CD4-positive, alpha-beta T cell (primary cell): ENCODE results near the gene CASP10. TPM values are rescaled to one million over a fixed set of nuclear protein-coding genes. Genes with fewer than 3 reads are reported as not detected.

Source experiments
- ATAC-seq: fragments of 200-7000 bp; cut with Tn5 transposase; one replicate; pipeline ENCODE4 v1.10.0; 2022; ENCODE audit warnings: mild to moderate bottlenecking; ENCODE audit not compliant: poor library complexity
- CTCF ChIA-PET: fragments of 350-600 bp; sonication (Branson Sonifier 250); formaldehyde crosslinking; loops from one replicate; lab custom pipeline; 2021; ENCODE audit warnings: antibody characterized with exemption, inconsistent platforms; lab: Charles Lee
- POLR2A ChIA-PET: fragments of 350-600 bp; sonication (Branson Sonifier 250); formaldehyde crosslinking; loops from one replicate; lab custom pipeline; 2021; ENCODE audit warnings: antibody characterized with exemption, inconsistent platforms; lab: Charles Lee
- DNase-seq, 14 experiments: peaks; one replicate each; pipeline ENCODE4 v3.0.0-alpha.2; 2013 to 2020; ENCODE audit warnings: mixed read lengths in 2 of 14
- H3K27ac ChIP-seq, 2 donors: one replicate each; pipeline versions ENCODE4 v1.5.1 to v1.7.0; 2013; ENCODE audit warnings: low read length in 2 of 2, low read depth in 1 of 2, mild to moderate bottlenecking in 1 of 2
- H3K27me3 ChIP-seq, 2 experiments: 1 replicate in 1 of 2; 2 replicates in 1 of 2; pipeline versions ENCODE4 v1.6.1 to v1.7.0; 2013; ENCODE audit warnings: low read length in 2 of 2, control low read depth in 1 of 2, mild to moderate bottlenecking in 1 of 2, moderate library complexity in 1 of 2; ENCODE audit not compliant: insufficient read depth in 2 of 2, control insufficient read depth in 1 of 2
- H3K36me3 ChIP-seq: one replicate; pipeline ENCODE4 v1.6.1; 2013; ENCODE audit warnings: low read length, control low read depth; ENCODE audit not compliant: insufficient read depth
- H3K4me1 ChIP-seq: one replicate; pipeline ENCODE4 v1.6.1; 2013; ENCODE audit warnings: low read length, control low read depth; ENCODE audit not compliant: insufficient read depth
- H3K4me3 ChIP-seq: one replicate; pipeline ENCODE4 v1.5.1; 2013; ENCODE audit warnings: mild to moderate bottlenecking, low read length, moderate library complexity
- H3K9me3 ChIP-seq, 2 experiments: 1 replicate in 1 of 2; 2 replicates in 1 of 2; pipeline versions ENCODE4 v1.6.1 to v1.7.0; 2013; ENCODE audit warnings: low read length in 2 of 2, mild to moderate bottlenecking in 2 of 2, control low read depth in 1 of 2, moderate library complexity in 1 of 2; ENCODE audit not compliant: control insufficient read depth in 1 of 2, insufficient read depth in 1 of 2
- H3K27ac Mint-ChIP-seq: one replicate; pipeline ENCODE4 v1.8.0; 2020; ENCODE audit warnings: mixed read lengths
- H3K27me3 Mint-ChIP-seq: one replicate; pipeline ENCODE4 v1.8.0; 2021; ENCODE audit warnings: mixed read lengths
- H3K36me3 Mint-ChIP-seq: one replicate; pipeline ENCODE4 v1.8.0; 2021; ENCODE audit warnings: low read depth, mixed read lengths
- H3K4me1 Mint-ChIP-seq: one replicate; pipeline ENCODE4 v1.8.0; 2021; ENCODE audit warnings: low read depth, mixed read lengths
- H3K4me3 Mint-ChIP-seq: one replicate; pipeline ENCODE4 v1.8.0; 2020; ENCODE audit warnings: mild to moderate bottlenecking, mixed read lengths
- H3K9me3 Mint-ChIP-seq: one replicate; pipeline ENCODE4 v1.8.0; 2020; ENCODE audit warnings: mixed read lengths
- CTCF ChIP-seq: fragments of 200-600 bp; IDR thresholded peaks from one replicate; pipeline ENCODE4 v1.8.0; 2022; ENCODE audit warnings: antibody characterized with exemption, mild to moderate bottlenecking
- intact Hi-C, 2 experiments: fragments of 100-400 bp; cut with DNase I in 1 of 2; cut with micrococcal nuclease in 1 of 2; formaldehyde crosslinking; loops; one replicate each; pipeline versions ENCODE4 v1.15.1 to v1.9.0; 2023 to 2025; cut with DNase I, micrococcal nuclease
- total RNA-seq, 174 experiments: library from RNA in 2 of 174; stranded (reverse) in 2 of 174; gene quantifications; one replicate each; pipeline ENCODE4 v1.2.3 and lab custom pipeline; 2021 to 2026

CASP10 gene
- total RNA-seq, 2 experiments from 2014 or later = 12.6 to 13.7 TPM

GRCh38 chr2:201195331-201195730 is 12.4 kb downstream of the CASP10 start:
- Histone ChIP-seq H3K4me3 (no peak overlapping the region), H3K9me3 (no peaks in the 10 kb centered on the region), H3K27ac (peak overlapping the region; percentile 38 to 50), H3K27me3 (no peaks in the 10 kb centered on the region), H3K36me3 (peaks cover 55% of the 10 kb centered on the region), H3K4me1 (peaks cover 51% of the 10 kb centered on the region)
- H3K27me3 Mint-ChIP-seq = no peaks in the 10 kb centered on the region
- no peak for DNase-seq
- ChIA-PET POLR2A (interaction anchor here (0.9 to 2.6 kb wide), 10 partner anchors 12 to 1440 kb away, joined by 3 to 21 read pairs (median 5); partner anchors contain the start of genes CASP10, CFLAR, FAM117B and NIF3L1), CTCF (interaction anchor here (1.2 to 6.4 kb wide), 3 partner anchors 12 to 37 kb away, joined by 5 to 50 read pairs (median 26); partner anchors contain the start of gene CASP10)
- intact Hi-C loops = no loop called here
- H3K27ac Mint-ChIP-seq = peak overlapping the region; percentile 91
- TF ChIP-seq CTCF = no peak
- no peaks in the 10 kb centered on the region for H3K9me3 Mint-ChIP-seq
- H3K4me3 Mint-ChIP-seq = peak overlapping the region; percentile 62
- peaks cover 81% of the 10 kb centered on the region for H3K36me3 Mint-ChIP-seq
- ATAC-seq = no peak
- H3K4me1 Mint-ChIP-seq = peaks cover 72% of the 10 kb centered on the region

DNA sequence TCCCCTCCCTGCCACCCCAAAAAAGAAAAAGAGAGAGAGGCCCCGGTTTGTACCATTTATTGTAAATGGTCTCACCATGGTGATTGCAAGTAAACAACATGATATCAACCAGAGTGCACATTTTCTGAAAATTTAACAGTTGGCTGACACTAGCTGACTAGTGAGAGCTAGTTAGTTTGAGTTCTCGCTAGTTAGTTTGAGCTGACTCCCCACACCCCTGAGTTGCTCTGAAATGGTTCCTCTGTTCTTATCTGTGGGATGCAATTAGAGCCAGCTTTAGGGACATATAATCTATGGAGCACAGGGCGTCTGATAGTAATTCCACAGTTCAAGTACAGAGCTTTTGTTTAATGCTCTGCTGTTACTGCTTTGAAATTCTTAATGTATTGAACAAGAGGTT is 13.1 kb downstream of the CASP10 start:
- Mint-ChIP-seq H3K27me3 (no peaks in the 10 kb centered on the region), H3K27ac (peak overlapping the region; percentile 91), H3K36me3 (peaks cover 84% of the 10 kb centered on the region), H3K4me3 (peak overlapping the region; percentile 3), H3K4me1 (peaks cover 68% of the 10 kb centered on the region), H3K9me3 (no peaks in the 10 kb centered on the region)
- no peak for TF ChIP-seq CTCF
- no peak for ATAC-seq
- ChIA-PET CTCF (interaction anchor here (1.2 to 6.4 kb wide), 3 partner anchors 13 to 37 kb away, joined by 5 to 50 read pairs (median 26); partner anchors contain the start of gene CASP10), POLR2A (interaction anchor here (0.9 to 2.6 kb wide), 5 partner anchors 13 to 307 kb away, joined by 3 to 10 read pairs (median 5); partner anchors contain the start of genes CASP10, CFLAR, NIF3L1 and PPIL3)
- H3K36me3 ChIP-seq = peaks cover 61% of the 10 kb centered on the region
- H3K27ac ChIP-seq = peak overlapping the region in 1 of 2 donors; percentile 8
- no peaks in the 10 kb centered on the region for H3K27me3 ChIP-seq
- DNase-seq = no peak
- H3K4me3 ChIP-seq = no peak overlapping the region
- intact Hi-C loops = no loop called here
- H3K4me1 ChIP-seq = peaks cover 47% of the 10 kb centered on the region
- no peaks in the 10 kb centered on the region for H3K9me3 ChIP-seq

DNA sequence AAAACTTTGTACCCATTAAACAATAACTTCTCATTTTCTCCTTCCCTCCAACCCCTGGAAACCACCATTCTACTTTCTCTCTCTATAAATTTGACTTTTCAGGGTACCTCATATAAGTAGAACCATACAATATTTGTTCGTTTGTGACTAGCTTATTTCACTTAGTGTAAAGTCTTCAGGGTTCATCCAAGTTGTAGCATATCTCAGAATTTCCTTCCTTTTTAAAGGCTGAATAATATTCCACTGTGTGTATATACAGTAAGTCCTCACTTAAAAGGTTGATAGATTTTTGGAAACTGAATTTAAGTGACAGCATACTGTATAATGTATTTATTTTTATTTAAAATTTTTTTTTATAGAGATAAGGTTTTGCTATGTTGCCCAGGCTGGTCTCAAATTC is 13.9 kb downstream of the CASP10 start:
- H3K27me3 ChIP-seq = no peaks in the 10 kb centered on the region
- TF ChIP-seq CTCF = no peak
- ATAC-seq (no peak), DNase-seq (no peak)
- no peak overlapping the region for H3K4me3 ChIP-seq
- POLR2A ChIA-PET = interaction anchor here (0.6 to 1.4 kb wide), 2 partner anchors 14 to 57 kb away, joined by 3 to 6 read pairs; partner anchors contain the start of gene CASP10
- no peaks in the 10 kb centered on the region for H3K9me3 ChIP-seq
- peaks cover 67% of the 10 kb centered on the region for H3K36me3 ChIP-seq
- Mint-ChIP-seq H3K36me3 (peaks cover 83% of the 10 kb centered on the region), H3K4me1 (peaks cover 60% of the 10 kb centered on the region), H3K9me3 (no peaks in the 10 kb centered on the region), H3K27ac (peak overlapping the region; percentile 91), H3K4me3 (no peak overlapping the region), H3K27me3 (no peaks in the 10 kb centered on the region)
- intact Hi-C loops = no loop called here
- H3K27ac ChIP-seq = no peak overlapping the region
- H3K4me1 ChIP-seq = peaks cover 41% of the 10 kb centered on the region
- CTCF ChIA-PET = interaction anchor here (3.5 to 6.4 kb wide), 2 partner anchors 14 to 36 kb away, joined by 26 to 50 read pairs; partner anchors contain the start of gene CASP10
